ENCODE measurements around the gene CCDC126.

CCDC126 gene

DNA sequence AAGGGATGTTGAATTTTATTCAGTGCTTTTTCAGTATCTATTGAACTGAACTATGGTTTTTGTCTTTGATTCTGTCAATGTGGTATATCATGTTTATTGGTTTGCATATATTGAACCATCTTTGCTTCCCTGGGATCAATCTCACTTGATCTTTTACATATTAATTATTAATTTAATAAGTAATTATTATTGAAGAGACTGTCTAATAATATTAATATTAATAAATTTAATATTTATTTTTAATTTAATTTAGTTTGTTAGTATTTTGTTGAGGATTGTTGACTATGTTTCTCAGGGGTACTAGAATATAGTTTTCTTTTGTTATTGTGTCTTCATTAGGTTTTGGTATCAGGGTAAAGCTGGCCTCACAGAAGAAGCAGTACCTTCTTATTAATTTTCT is 38.9 kb upstream of the CCDC126 start (continued):
- TF ChIP-seq, protein P1, sequence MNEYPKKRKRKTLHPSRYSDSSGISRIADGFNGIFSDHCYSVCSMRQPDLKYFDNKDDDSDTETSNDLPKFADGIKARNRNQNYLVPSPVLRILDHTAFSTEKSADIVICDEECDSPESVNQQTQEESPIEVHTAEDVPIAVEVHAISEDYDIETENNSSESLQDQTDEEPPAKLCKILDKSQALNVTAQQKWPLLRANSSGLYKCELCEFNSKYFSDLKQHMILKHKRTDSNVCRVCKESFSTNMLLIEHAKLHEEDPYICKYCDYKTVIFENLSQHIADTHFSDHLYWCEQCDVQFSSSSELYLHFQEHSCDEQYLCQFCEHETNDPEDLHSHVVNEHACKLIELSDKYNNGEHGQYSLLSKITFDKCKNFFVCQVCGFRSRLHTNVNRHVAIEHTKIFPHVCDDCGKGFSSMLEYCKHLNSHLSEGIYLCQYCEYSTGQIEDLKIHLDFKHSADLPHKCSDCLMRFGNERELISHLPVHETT (tag by site-specific recombination; IDR thresholded peaks at IDR 0.05): no peak
- no peak for TF ChIP-seq HOXA7 (CRISPR knock-in tag; IDR thresholded peaks at IDR 0.05; ENCODE audit: borderline replicate concordance)
- TF ChIP-seq, protein P2, sequence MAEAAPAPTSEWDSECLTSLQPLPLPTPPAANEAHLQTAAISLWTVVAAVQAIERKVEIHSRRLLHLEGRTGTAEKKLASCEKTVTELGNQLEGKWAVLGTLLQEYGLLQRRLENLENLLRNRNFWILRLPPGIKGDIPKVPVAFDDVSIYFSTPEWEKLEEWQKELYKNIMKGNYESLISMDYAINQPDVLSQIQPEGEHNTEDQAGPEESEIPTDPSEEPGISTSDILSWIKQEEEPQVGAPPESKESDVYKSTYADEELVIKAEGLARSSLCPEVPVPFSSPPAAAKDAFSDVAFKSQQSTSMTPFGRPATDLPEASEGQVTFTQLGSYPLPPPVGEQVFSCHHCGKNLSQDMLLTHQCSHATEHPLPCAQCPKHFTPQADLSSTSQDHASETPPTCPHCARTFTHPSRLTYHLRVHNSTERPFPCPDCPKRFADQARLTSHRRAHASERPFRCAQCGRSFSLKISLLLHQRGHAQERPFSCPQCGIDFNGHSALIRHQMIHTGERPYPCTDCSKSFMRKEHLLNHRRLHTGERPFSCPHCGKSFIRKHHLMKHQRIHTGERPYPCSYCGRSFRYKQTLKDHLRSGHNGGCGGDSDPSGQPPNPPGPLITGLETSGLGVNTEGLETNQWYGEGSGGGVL (tag by site-specific recombination; IDR thresholded peaks at IDR 0.05): no peak

DNA sequence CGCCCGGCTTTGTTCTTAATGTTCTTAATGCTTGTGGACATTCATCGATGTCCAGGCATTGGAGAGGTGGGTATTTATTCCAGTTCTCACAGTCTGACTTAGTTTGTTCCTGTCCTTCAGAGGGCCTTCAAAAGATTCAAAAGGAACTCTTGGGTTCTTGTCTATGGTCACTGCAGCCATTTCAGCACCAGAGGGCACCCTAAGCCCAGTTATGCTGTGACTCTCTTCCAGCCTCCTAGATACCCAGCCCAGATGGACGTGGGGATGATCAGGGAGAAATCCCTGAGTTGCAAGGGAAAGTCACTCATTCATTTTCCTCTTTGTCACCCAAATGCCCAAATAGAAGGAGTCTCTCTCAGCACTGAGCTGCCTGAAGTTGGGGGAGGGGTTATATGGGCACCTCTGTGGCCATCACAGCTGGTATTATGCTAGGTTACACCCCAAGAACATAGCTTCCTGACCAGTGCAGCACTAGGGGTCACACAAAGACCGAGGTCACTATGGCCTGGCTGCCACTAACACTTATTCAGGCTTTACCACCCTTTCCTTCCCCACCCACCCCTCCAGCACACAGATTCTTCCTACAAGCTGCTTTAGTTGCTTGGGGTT is 26.5 kb upstream of the CCDC126 start:
- POLR2A ChIA-PET: interaction anchor here (0.9 kb wide), 1 partner anchor 143 kb away, joined by 3 read pairs; no protein-coding TSS in a partner anchor

More for the DNA sequence above, 26.5 kb upstream of the CCDC126 start:
- TF ChIP-seq, protein P3, sequence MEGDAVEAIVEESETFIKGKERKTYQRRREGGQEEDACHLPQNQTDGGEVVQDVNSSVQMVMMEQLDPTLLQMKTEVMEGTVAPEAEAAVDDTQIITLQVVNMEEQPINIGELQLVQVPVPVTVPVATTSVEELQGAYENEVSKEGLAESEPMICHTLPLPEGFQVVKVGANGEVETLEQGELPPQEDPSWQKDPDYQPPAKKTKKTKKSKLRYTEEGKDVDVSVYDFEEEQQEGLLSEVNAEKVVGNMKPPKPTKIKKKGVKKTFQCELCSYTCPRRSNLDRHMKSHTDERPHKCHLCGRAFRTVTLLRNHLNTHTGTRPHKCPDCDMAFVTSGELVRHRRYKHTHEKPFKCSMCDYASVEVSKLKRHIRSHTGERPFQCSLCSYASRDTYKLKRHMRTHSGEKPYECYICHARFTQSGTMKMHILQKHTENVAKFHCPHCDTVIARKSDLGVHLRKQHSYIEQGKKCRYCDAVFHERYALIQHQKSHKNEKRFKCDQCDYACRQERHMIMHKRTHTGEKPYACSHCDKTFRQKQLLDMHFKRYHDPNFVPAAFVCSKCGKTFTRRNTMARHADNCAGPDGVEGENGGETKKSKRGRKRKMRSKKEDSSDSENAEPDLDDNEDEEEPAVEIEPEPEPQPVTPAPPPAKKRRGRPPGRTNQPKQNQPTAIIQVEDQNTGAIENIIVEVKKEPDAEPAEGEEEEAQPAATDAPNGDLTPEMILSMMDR (tag by site-specific recombination; IDR thresholded peaks at IDR 0.05): peak; percentile 68; the same call in 1 of the 2 replicates
- peak; percentile 28; the same call in 1 of the 2 replicates for TF ChIP-seq PRDM1 (tag by site-specific recombination; IDR thresholded peaks at IDR 0.05)
- TF ChIP-seq, protein P4, sequence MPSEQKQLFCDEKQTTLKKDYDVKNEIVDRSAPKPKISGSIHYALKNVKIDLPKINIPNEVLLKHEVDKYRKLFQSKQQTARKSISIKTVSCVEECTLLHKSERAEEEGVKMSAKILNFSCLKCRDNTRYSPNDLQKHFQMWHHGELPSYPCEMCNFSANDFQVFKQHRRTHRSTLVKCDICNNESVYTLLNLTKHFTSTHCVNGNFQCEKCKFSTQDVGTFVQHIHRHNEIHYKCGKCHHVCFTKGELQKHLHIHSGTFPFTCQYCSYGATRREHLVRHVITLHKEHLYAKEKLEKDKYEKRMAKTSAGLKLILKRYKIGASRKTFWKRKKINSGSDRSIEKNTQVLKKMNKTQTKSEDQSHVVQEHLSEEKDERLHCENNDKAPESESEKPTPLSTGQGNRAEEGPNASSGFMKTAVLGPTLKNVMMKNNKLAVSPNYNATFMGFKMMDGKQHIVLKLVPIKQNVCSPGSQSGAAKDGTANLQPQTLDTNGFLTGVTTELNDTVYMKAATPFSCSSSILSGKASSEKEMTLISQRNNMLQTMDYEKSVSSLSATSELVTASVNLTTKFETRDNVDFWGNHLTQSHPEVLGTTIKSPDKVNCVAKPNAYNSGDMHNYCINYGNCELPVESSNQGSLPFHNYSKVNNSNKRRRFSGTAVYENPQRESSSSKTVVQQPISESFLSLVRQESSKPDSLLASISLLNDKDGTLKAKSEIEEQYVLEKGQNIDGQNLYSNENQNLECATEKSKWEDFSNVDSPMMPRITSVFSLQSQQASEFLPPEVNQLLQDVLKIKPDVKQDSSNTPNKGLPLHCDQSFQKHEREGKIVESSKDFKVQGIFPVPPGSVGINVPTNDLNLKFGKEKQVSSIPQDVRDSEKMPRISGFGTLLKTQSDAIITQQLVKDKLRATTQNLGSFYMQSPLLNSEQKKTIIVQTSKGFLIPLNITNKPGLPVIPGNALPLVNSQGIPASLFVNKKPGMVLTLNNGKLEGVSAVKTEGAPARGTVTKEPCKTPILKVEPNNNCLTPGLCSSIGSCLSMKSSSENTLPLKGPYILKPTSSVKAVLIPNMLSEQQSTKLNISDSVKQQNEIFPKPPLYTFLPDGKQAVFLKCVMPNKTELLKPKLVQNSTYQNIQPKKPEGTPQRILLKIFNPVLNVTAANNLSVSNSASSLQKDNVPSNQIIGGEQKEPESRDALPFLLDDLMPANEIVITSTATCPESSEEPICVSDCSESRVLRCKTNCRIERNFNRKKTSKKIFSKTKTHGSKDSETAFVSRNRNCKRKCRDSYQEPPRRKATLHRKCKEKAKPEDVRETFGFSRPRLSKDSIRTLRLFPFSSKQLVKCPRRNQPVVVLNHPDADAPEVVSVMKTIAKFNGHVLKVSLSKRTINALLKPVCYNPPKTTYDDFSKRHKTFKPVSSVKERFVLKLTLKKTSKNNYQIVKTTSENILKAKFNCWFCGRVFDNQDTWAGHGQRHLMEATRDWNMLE (tag by site-specific recombination; conservative IDR thresholded peaks at IDR 0.05; ENCODE audit: low read depth): no peak
- 0 out of 2 replicates have a peak, but pooled peaks have one; percentile 19 for TF ChIP-seq ZNF660 (tag by site-specific recombination; IDR thresholded peaks at IDR 0.05)
- 0 out of 2 replicates have a peak, but pooled peaks have one; percentile 13 for TF ChIP-seq IKZF3 (tag by site-specific recombination; IDR thresholded peaks at IDR 0.05)
- TF ChIP-seq ZNF654 (tag by site-specific recombination; IDR thresholded peaks at IDR 0.05; ENCODE audit: low read depth): peak; percentile 88
- no peak for TF ChIP-seq YY1 (tag by site-specific recombination; IDR thresholded peaks at IDR 0.05)
- H3K36me3 ChIP-seq (ENCODE audit: control insufficient read depth in 2 of 2, insufficient read depth in 1 of 2, low read length in 2 of 2): no peaks in the 10 kb centered on the region
- H3K9me3 ChIP-seq (ENCODE audit: control insufficient read depth, insufficient read depth, low read depth, low read length): no peaks in the 10 kb centered on the region
- H3K4me3 ChIP-seq (ENCODE audit: low read depth, low read length): no peak overlapping the region
- CTCF ChIA-PET: interaction anchor here (0.6 to 5.4 kb wide), 30 partner anchors 16 to 1151 kb away, joined by 3 to 70 read pairs (median 3); partner anchors contain the start of genes FAM221A and STK31
- no peaks in the 10 kb centered on the region for H3K4me1 ChIP-seq (ENCODE audit: control insufficient read depth, insufficient read depth, low read length)
- no peak overlapping the region for H3K27ac ChIP-seq (ENCODE audit: extremely low read depth, low read depth, low read length)
